IPS-NIHi11 (cell line): ENCODE data around the gene JAK3.

ENCODE experiments used
- DNase-seq: peaks from one replicate; pipeline ENCODE4 v3.0.0; 2012; ENCODE audit warnings: mixed read lengths, low spot score

Gene JAK3

GRCh38 chr19:17840019-17840418 lies 7.8 kb downstream of the JAK3 start:
- DNase-seq: no peak

- no peak for DNase-seq
Observed at GRCh38 chr19:17837972-17838371, 9.8 kb downstream of the JAK3 start.

- no peak for DNase-seq
Observed at GRCh38 chr19:17836530-17836929, 11.3 kb downstream of the JAK3 start.

GRCh38 chr19:17835182-17836006 lies 12.4 kb downstream of the JAK3 start:
- DNase-seq: no peak

- DNase-seq: no peak
Observed at GRCh38 chr19:17834350-17835181, 13.2 kb downstream of the JAK3 start.

GRCh38 chr19:17832443-17833208 lies 15.2 kb downstream of the JAK3 start:
- no peak for DNase-seq

- DNase-seq: no peak
Observed at GRCh38 chr19:17831419-17831888, 16.3 kb downstream of the JAK3 start.

- DNase-seq: peak; percentile 98
Observed at GRCh38 chr19:17830567-17831418, 17.0 kb downstream of the JAK3 start.

- peak; percentile 96 for DNase-seq
Observed at GRCh38 chr19:17829855-17830566, 17.8 kb downstream of the JAK3 start.

- no peak for DNase-seq
Observed at GRCh38 chr19:17826508-17827056, 21.2 kb downstream of the JAK3 start.

GRCh38 chr19:17824339-17824738 lies 23.4 kb downstream of the JAK3 start:
- no peak for DNase-seq

- no peak for DNase-seq
Observed at GRCh38 chr19:17821190-17821589, 26.6 kb downstream of the JAK3 start, which contains the start of gene INSL3. INSL3 (minus strand) TSS chr19:17821519; CDS start chr19:17821506, 13 bp downstream.

- DNase-seq: no peak
Observed at GRCh38 chr19:17817668-17818363, 30.0 kb downstream of the JAK3 start.

- no peak for DNase-seq
Observed at GRCh38 chr19:17812099-17812498, 35.7 kb downstream of the JAK3 start.

- no peak for DNase-seq
Observed at GRCh38 chr19:17811681-17812080, 36.1 kb downstream of the JAK3 start.

- no peak for DNase-seq
Observed at GRCh38 chr19:17811103-17811502, 36.7 kb downstream of the JAK3 start.

- DNase-seq: no peak
Observed at GRCh38 chr19:17807731-17808316, 40.0 kb downstream of the JAK3 start.

- no peak for DNase-seq
Observed at GRCh38 chr19:17806945-17807344, 40.8 kb downstream of the JAK3 start.

- DNase-seq: no peak
Observed at GRCh38 chr19:17805427-17805826, 42.4 kb downstream of the JAK3 start.
